ENCODE data around the gene RUNX1.

The RUNX1 gene

DNA sequence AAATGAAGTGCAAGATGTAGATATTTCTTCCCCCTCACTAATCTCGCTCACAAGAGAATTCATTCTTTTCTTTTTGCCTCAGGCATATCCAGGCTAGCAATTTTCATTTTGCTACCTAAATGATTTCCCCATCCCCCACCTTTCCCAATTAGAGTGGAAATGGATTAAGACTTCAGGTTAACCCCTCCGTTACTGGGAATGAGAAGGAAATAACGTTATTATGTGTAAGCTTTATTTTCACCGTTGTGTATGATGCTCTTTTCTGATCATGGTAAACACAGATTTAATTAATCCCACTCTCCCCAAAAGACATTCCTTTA lies 143.9 kb downstream of the RUNX1 start:
- Histone ChIP-seq H3K27me3 (no peaks in the 10 kb centered on the region), H3K36me3 (no peaks in the 10 kb centered on the region), H3K4me1 (no peaks in the 10 kb centered on the region), H3K9me3 (no peaks in the 10 kb centered on the region), H3K4me3 (ENCODE audit: low read depth, low read length) (no peak overlapping the region)
- TF ChIP-seq, protein P1, sequence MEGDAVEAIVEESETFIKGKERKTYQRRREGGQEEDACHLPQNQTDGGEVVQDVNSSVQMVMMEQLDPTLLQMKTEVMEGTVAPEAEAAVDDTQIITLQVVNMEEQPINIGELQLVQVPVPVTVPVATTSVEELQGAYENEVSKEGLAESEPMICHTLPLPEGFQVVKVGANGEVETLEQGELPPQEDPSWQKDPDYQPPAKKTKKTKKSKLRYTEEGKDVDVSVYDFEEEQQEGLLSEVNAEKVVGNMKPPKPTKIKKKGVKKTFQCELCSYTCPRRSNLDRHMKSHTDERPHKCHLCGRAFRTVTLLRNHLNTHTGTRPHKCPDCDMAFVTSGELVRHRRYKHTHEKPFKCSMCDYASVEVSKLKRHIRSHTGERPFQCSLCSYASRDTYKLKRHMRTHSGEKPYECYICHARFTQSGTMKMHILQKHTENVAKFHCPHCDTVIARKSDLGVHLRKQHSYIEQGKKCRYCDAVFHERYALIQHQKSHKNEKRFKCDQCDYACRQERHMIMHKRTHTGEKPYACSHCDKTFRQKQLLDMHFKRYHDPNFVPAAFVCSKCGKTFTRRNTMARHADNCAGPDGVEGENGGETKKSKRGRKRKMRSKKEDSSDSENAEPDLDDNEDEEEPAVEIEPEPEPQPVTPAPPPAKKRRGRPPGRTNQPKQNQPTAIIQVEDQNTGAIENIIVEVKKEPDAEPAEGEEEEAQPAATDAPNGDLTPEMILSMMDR (IDR thresholded peaks at IDR 0.05; ENCODE audit: low read depth, low read length) = no peak
- no peak for DNase-seq

GRCh38 chr21:34904526-34905217 lies 144.4 kb downstream of the RUNX1 start:
- DNase-seq = no peak
- Histone ChIP-seq H3K36me3 (no peaks in the 10 kb centered on the region), H3K27me3 (no peaks in the 10 kb centered on the region), H3K4me1 (no peaks in the 10 kb centered on the region), H3K9me3 (no peaks in the 10 kb centered on the region), H3K4me3 (ENCODE audit: low read depth, low read length) (no peak overlapping the region)
- TF ChIP-seq, protein P1 (IDR thresholded peaks at IDR 0.05; ENCODE audit: low read depth, low read length) = no peak

- no peaks in the 10 kb centered on the region for H3K27me3 ChIP-seq
- no peaks in the 10 kb centered on the region for H3K4me1 ChIP-seq
- H3K4me3 ChIP-seq (ENCODE audit: low read depth, low read length) = no peak overlapping the region
- TF ChIP-seq, protein P1 (IDR thresholded peaks at IDR 0.05; ENCODE audit: low read depth, low read length) = no peak
- H3K36me3 ChIP-seq = no peaks in the 10 kb centered on the region
- no peaks in the 10 kb centered on the region for H3K9me3 ChIP-seq
- no peak for DNase-seq
These were observed 148.7 kb downstream of the RUNX1 start for GRCh38 chr21:34900376-34900775.

- no peak for DNase-seq
- TF ChIP-seq, protein P1 (IDR thresholded peaks at IDR 0.05; ENCODE audit: low read depth, low read length) = no peak
- H3K9me3 ChIP-seq = no peaks in the 10 kb centered on the region
- no peaks in the 10 kb centered on the region for H3K4me1 ChIP-seq
- H3K27me3 ChIP-seq = no peaks in the 10 kb centered on the region
- H3K36me3 ChIP-seq = no peaks in the 10 kb centered on the region
- H3K4me3 ChIP-seq (ENCODE audit: low read depth, low read length) = no peak overlapping the region
These were observed 149.3 kb downstream of the RUNX1 start for GRCh38 chr21:34899760-34900159.

- H3K9me3 ChIP-seq = no peaks in the 10 kb centered on the region
- no peak for DNase-seq
- no peaks in the 10 kb centered on the region for H3K4me1 ChIP-seq
- H3K4me3 ChIP-seq (ENCODE audit: low read depth, low read length) = no peak overlapping the region
- H3K27me3 ChIP-seq = no peaks in the 10 kb centered on the region
- no peaks in the 10 kb centered on the region for H3K36me3 ChIP-seq
- TF ChIP-seq, protein P1 (IDR thresholded peaks at IDR 0.05; ENCODE audit: low read depth, low read length) = no peak
These were observed 149.8 kb downstream of the RUNX1 start for GRCh38 chr21:34899302-34899701.

- no peaks in the 10 kb centered on the region for H3K36me3 ChIP-seq
- H3K4me1 ChIP-seq = no peaks in the 10 kb centered on the region
- H3K4me3 ChIP-seq (ENCODE audit: low read depth, low read length) = no peak overlapping the region
- 0 out of 2 replicates have a peak, but pooled peaks cover 2% of the 10 kb centered on the region for H3K27me3 ChIP-seq
- TF ChIP-seq, protein P1 (IDR thresholded peaks at IDR 0.05; ENCODE audit: low read depth, low read length) = no peak
- H3K9me3 ChIP-seq = no peaks in the 10 kb centered on the region
- DNase-seq = no peak
These were observed 151.3 kb downstream of the RUNX1 start for GRCh38 chr21:34897828-34898227.
